ENCODE data around the gene HAUS1. TPM values are rescaled to one million over a fixed set of nuclear protein-coding genes. Genes with fewer than 3 reads are reported as not detected.

HAUS1 gene
- total RNA-seq, 2 donors from 2014 or later = 34.3 to 54.5 TPM

DNA sequence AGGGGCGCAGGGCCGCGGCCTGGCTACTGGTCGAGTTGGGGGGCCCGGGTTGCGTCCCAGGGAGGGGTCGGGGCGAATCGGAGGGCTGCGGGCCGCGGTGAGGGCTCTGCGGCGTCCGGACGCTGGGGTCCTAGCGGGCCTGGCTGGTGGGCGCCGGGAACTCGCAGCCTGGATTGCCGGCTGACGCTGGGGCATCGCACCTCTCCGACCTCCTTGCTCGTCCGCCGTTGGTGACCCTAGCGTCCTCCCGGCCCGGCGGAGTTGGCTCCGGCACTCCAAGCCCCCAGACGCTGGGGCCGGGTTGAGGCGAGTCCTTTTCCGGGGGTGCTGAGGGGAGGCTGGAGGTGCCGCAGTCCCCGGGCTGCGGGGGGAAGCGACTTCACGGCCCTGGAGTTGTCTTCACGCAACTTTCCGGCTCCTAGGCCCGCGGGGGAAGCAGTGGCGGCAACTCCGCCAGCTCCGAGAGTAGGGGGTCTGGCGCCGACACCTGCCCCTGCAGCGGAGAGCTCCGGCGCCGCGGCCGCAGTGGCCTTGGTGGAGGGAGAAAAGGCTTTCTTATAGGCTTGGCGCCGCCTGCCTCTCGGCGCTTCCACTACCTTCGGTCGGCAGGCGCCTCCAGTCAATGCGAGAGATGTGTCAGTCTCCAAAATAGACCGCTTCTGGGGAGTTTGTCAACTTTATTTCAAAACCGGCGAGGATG, 70.3 kb downstream of the HAUS1 start:
- Mint-ChIP-seq H3K4me3 (peak overlapping the region; percentile 98), H3K4me1 (peaks cover 29% of the 10 kb centered on the region), H3K27ac (peak overlapping the region; percentile 98), H3K9me3 (no peaks in the 10 kb centered on the region), H3K36me3 (ENCODE audit: low read depth) (peaks cover 47% of the 10 kb centered on the region), H3K27me3 (no peaks in the 10 kb centered on the region)
- ATAC-seq (replicated peaks) = peak; percentile 61

DNA sequence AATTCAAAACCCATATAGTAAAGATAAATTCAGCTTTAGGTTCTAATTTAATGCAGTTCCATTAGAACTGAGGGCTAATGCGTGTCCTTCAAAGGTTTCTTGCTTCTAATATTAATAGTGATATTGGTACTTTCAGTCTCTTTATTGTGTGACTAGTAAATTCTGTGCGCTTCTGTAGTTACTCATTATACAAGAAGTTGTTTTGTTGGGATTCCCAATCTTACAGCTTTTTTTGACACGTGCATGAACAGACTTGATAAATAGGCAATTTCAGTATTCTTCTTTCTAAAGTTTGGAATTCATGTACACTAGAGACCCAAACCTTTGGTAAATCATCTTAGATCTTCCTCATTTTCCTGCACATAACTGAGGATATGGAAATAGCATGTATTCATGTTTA, 71.8 kb downstream of the HAUS1 start:
- peak overlapping the region; percentile 98 for H3K27ac Mint-ChIP-seq
- peaks cover 56% of the 10 kb centered on the region for H3K36me3 Mint-ChIP-seq (ENCODE audit: low read depth)
- ATAC-seq (replicated peaks) = no peak
- no peaks in the 10 kb centered on the region for H3K9me3 Mint-ChIP-seq
- peak overlapping the region; percentile 98 for H3K4me3 Mint-ChIP-seq
- peaks cover 28% of the 10 kb centered on the region for H3K4me1 Mint-ChIP-seq
- no peaks in the 10 kb centered on the region for H3K27me3 Mint-ChIP-seq

Other genes with a start within 250 kb of the HAUS1 start
- gene EPG5, start 137.1 kb upstream of the HAUS1 start, total RNA-seq = 10 to 100 TPM; 22.9 to 24.0 TPM
- 1 to 10 TPM; 4.3 to 8.1 TPM for gene PSTPIP2, start 32.1 kb upstream of the HAUS1 start, total RNA-seq
- gene ATP5F1A, start 6.1 kb upstream of the HAUS1 start, total RNA-seq = 100 to 1,000 TPM; 278 to 511 TPM